ENCODE data around the gene RAB11A. TPM values are rescaled to one million over a fixed set of nuclear protein-coding genes. Genes with fewer than 3 reads are reported as not detected.

RAB11A gene
- total and polyA plus RNA-seq, 2 of the 13 experiments (the other 11 are each of a cell fraction or from before 2014, with no cell fraction given) = 161 to 162 TPM

GRCh38 chr15:65913631-65914199 lies 44.4 kb downstream of the RAB11A start (continued):
- no peak for TF ChIP-seq CENPT (CRISPR knock-in tag; IDR thresholded peaks at IDR 0.05; ENCODE audit: low read depth)
- no peak for TF ChIP-seq RERE (CRISPR knock-in tag; IDR thresholded peaks at IDR 0.05; ENCODE audit: low read depth)
- no peak for TF ChIP-seq ZFP82 (CRISPR knock-in tag; IDR thresholded peaks at IDR 0.05; ENCODE audit: borderline replicate concordance)
- TF ChIP-seq SMARCC2 (IDR thresholded peaks at IDR 0.05) = no peak
- TF ChIP-seq AKNA (CRISPR knock-in tag; IDR thresholded peaks at IDR 0.05; ENCODE audit: borderline replicate concordance) = no peak

Data from HepG2 (cell line).